Stomach (tissue), 9 donors: ENCODE results near the gene VTI1A. TPM values are rescaled to one million over a fixed set of nuclear protein-coding genes. Genes with fewer than 3 reads are reported as not detected.
"Not testable (repeated sequence)": the region's sequence is repeated elsewhere in the genome, so short reads cannot be mapped to it uniquely, and the experiment has no call there.

Source experiments
- DNase-seq, 2 donors: peaks; one replicate each; pipeline versions ENCODE4 v3.0.0 to v3.0.0-alpha.2; 2013 to 2019
- H3K27ac ChIP-seq, 5 donors: fragments of 200-600 bp in 4 of 5; sonication (generic) in 4 of 5; one replicate each; pipeline ENCODE4 v1.5.1; 2013 to 2019; ENCODE audit warnings: mild to moderate bottlenecking in 1 of 5, moderate library complexity in 1 of 5
- H3K27me3 ChIP-seq, 3 donors: fragments of 200-600 bp; sonication (generic); one replicate each; pipeline ENCODE4 v1.5.1; 2017 to 2019; ENCODE audit warnings: mixed run types in 1 of 3
- H3K36me3 ChIP-seq, 4 donors: fragments of 200-600 bp; sonication (generic); 1 replicate in 3 of 4; 2 replicates in 1 of 4; pipeline ENCODE4 v1.5.1; 2016 to 2019
- H3K4me1 ChIP-seq, 4 donors: fragments of 200-600 bp; sonication (generic); one replicate each; pipeline ENCODE4 v1.5.1; 2016 to 2019
- H3K4me3 ChIP-seq, 4 donors: fragments of 200-600 bp; sonication (generic) in 3 of 4; one replicate each; pipeline ENCODE4 v1.5.1; 2016 to 2019; ENCODE audit warnings: mild to moderate bottlenecking in 1 of 4
- H3K9me3 ChIP-seq, 4 donors: fragments of 200-600 bp; sonication (generic); one replicate each; pipeline ENCODE4 v1.5.1; 2016 to 2019
- CTCF ChIP-seq, 7 experiments: fragments of 450-650 bp in 4 of 7; fragments of 200-600 bp in 3 of 7; sonication (generic) in 3 of 7; IDR thresholded peaks; one replicate each; pipeline ENCODE4 v1.5.1; 2016 to 2019; ENCODE audit warnings: antibody characterized with exemption in 7 of 7, control low read depth in 2 of 7, mild to moderate bottlenecking in 1 of 7
- EP300 ChIP-seq: sonication (generic); formaldehyde crosslinking; IDR thresholded peaks from one replicate; pipeline ENCODE4 v1.6.1; 2017; ENCODE audit warnings: antibody characterized with exemption
- POLR2A ChIP-seq, 4 donors: fragments of 450-650 bp; IDR thresholded peaks; one replicate each; pipeline ENCODE4 v1.6.1; 2016; ENCODE audit warnings: antibody characterized with exemption in 4 of 4, control low read depth in 2 of 4, mild to moderate bottlenecking in 1 of 4, moderate library complexity in 1 of 4
- POLR2AphosphoS5 ChIP-seq, 3 donors: sonication (generic); formaldehyde crosslinking; IDR thresholded peaks; one replicate each; pipeline ENCODE4 v1.6.1; 2016; ENCODE audit warnings: antibody characterized with exemption in 3 of 3
- WGBS, 5 donors: extraction: QIAGEN DNeasy Blood & Tissue Kit in 3 of 5; methylation state at CpG; one replicate each; pipeline versions ENCODE4 v1.1.5 to v1.1.7; 2013 to 2018; 5-methylcytosine and 5-hydroxymethylcytosine counted together
- intact Hi-C: fragments of 100-400 bp; cut with DNase I; formaldehyde crosslinking; loops from one replicate; pipeline ENCODE4 v1.15.1; 2023; ENCODE audit warnings: low total_unique reads
- polyA plus RNA-seq, 3 donors: library from polyadenylated mRNA; stranded (reverse); fragments of 200-250 nt; gene quantifications; one replicate each; pipeline ENCODE4 v1.2.3, GENCODE V29; 2013
- total RNA-seq, 5 donors: library from RNA; depleted of rRNA; stranded (reverse); fragments of >200 nt; gene quantifications; one replicate each; pipeline versions ENCODE4 v1.1.0 to v1.2.3, GENCODE V29; 2014 to 2016
- donor health status: healthy with polysubstance abuse.
- donor health status: Bipolar disorder and iron deficiency.
- donor health status: healthy.

Gene VTI1A
- total and polyA plus RNA-seq, 8 donors = 6.5 to 222 (median 57.4) TPM

- intact Hi-C loops = no loop called here
- no peaks in the 10 kb centered on the region for H3K27me3 ChIP-seq
- TF ChIP-seq CTCF (IDR thresholded peaks at IDR 0.05) = no peak
- TF ChIP-seq POLR2AphosphoS5 (IDR thresholded peaks at IDR 0.05) = no peak
- TF ChIP-seq POLR2A (IDR thresholded peaks at IDR 0.05) = no peak
- TF ChIP-seq EP300 = no peak
Observed at GRCh38 chr10:112585960-112586359, 138.9 kb downstream of the VTI1A start.

GRCh38 chr10:112587729-112588128 lies 140.7 kb downstream of the VTI1A start:
- peaks cover 0 to 24% (median 13%) of the 10 kb centered on the region in 4 donors for H3K4me1 ChIP-seq
- no peaks in the 10 kb centered on the region for H3K9me3 ChIP-seq
- no peak overlapping the region for H3K27ac ChIP-seq
- no peak for DNase-seq
- TF ChIP-seq POLR2A (IDR thresholded peaks at IDR 0.05) = no peak
- TF ChIP-seq POLR2AphosphoS5 (IDR thresholded peaks at IDR 0.05) = no peak
- TF ChIP-seq EP300 = no peak
- no peak for TF ChIP-seq CTCF (IDR thresholded peaks at IDR 0.05)
- intact Hi-C loops = no loop called here
- H3K27me3 ChIP-seq = no peaks in the 10 kb centered on the region
- H3K36me3 ChIP-seq = peaks cover 0 to 4% (median 2%) of the 10 kb centered on the region in 4 donors
- H3K4me3 ChIP-seq = no peak overlapping the region

More at GRCh38 chr10:112585960-112586359, 138.9 kb downstream of the VTI1A start:
- Histone ChIP-seq H3K4me3 (no peak overlapping the region), H3K36me3 (no peaks in the 10 kb centered on the region), H3K27ac (no peak overlapping the region), H3K4me1 (peaks cover 0 to 24% (median 13%) of the 10 kb centered on the region in 4 donors), H3K9me3 (no peaks in the 10 kb centered on the region)
- DNase-seq = no peak
- 75 to 84% (median 80%) methylated on average over 5 of the region's 5 CpGs for WGBS, 5 donors

- Histone ChIP-seq H3K27me3 (no peaks in the 10 kb centered on the region), H3K4me1 (peaks cover 0 to 24% (median 13%) of the 10 kb centered on the region in 4 donors), H3K9me3 (no peaks in the 10 kb centered on the region), H3K36me3 (peaks cover 0 to 4% (median 2%) of the 10 kb centered on the region in 4 donors), H3K27ac (no peak overlapping the region), H3K4me3 (no peak overlapping the region)
- WGBS, 5 donors = 71 to 87% (median 76%) methylated on average over 5 of the region's 5 CpGs
- intact Hi-C loops = no loop called here
- DNase-seq = no peak
- no peak for TF ChIP-seq POLR2AphosphoS5 (IDR thresholded peaks at IDR 0.05)
- no peak for TF ChIP-seq CTCF (IDR thresholded peaks at IDR 0.05)
- no peak for TF ChIP-seq POLR2A (IDR thresholded peaks at IDR 0.05)
- no peak for TF ChIP-seq EP300
Observed at GRCh38 chr10:112588225-112588990, 141.4 kb downstream of the VTI1A start.

GRCh38 chr10:112589081-112589480 lies 142.1 kb downstream of the VTI1A start:
- Histone ChIP-seq H3K27ac (no peak overlapping the region), H3K36me3 (peaks cover 0 to 4% (median 2%) of the 10 kb centered on the region in 4 donors), H3K4me1 (peaks cover 0 to 24% (median 13%) of the 10 kb centered on the region in 4 donors), H3K9me3 (no peaks in the 10 kb centered on the region), H3K27me3 (no peaks in the 10 kb centered on the region), H3K4me3 (no peak overlapping the region)
- intact Hi-C loops = no loop called here
- TF ChIP-seq CTCF (IDR thresholded peaks at IDR 0.05) = no peak
- no peak for TF ChIP-seq EP300
- no peak for TF ChIP-seq POLR2A (IDR thresholded peaks at IDR 0.05)
- TF ChIP-seq POLR2AphosphoS5 (IDR thresholded peaks at IDR 0.05) = no peak
- no peak for DNase-seq
- 92 to 97% (median 96%) methylated on average over 6 of the region's 6 CpGs for WGBS, 5 donors

GRCh38 chr10:112590786-112591185 lies 143.8 kb downstream of the VTI1A start:
- 89 to 99% (median 93%) methylated on average over 7 of the region's 7 CpGs for WGBS, 5 donors
- intact Hi-C loops, H3K27me3 ChIP-seq, DNase-seq, H3K4me3 ChIP-seq, H3K4me1 ChIP-seq, H3K27ac ChIP-seq, H3K36me3 ChIP-seq, H3K9me3 ChIP-seq: not testable (repeated sequence)
